ENCODE measurements around the gene HCFC2.
"Not testable (repeated sequence)": the region's sequence is repeated elsewhere in the genome, so short reads cannot be mapped to it uniquely, and the experiment has no call there.

HCFC2 gene
- 18.0 to 27.2 (median 23.7) reads per million in 4 donors for total RNA-seq

GRCh38 chr12:104064031-104064841 is at the start of gene HCFC2:
TSS of gene HCFC2 (plus strand) at chr12:104064531. CDS start at chr12:104064561, 30 bp downstream.
- DNase-seq: peak; percentile 75 to 89 (median 85)

GRCh38 chr12:104021862-104022261 is 42.5 kb upstream of the HCFC2 start:
- not testable (repeated sequence) for DNase-seq

- DNase-seq: no peak
Observed at GRCh38 chr12:104022786-104023185, 41.5 kb upstream of the HCFC2 start.

DNA sequence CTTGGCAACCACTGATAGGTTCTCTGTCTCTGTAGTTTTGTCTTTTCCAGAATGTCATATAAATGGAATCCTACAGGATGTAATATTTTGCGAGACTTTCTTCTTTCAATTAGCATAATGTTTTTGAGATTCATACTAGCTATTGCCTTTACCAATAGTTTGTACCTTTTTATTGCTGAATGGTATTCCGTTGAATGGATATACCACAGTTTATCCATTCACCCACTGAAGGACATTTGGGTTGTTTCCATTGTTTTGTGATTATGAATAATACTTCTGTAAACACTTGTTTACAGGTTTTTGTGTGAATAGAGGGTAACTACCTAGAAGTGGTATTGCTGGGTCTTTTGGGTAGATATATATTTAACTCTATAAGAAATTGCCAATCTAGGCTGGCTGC is 40.6 kb upstream of the HCFC2 start:
- no peak for DNase-seq

DNA sequence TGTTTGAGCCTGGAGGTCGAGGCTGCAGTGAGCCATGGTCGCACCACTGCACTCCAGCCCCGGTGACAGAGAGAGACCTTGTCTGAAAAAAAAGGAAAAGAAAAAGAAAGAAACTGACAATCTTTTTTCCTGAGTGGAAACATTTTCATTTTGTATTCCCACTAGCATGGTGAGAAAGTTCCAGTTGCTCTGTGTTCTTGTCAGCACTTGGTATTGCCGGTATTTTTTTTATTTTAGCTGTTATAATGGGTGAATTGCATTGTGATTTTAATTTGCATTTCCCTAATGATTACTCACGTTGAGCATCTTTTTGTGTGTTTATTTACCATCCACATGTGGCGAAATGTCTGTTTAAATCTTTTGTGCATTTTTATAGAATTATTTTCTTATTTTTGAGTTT is 40.0 kb upstream of the HCFC2 start:
- DNase-seq: no peak

- no peak for DNase-seq
Observed at GRCh38 chr12:104025771-104026170, 38.6 kb upstream of the HCFC2 start.

DNA sequence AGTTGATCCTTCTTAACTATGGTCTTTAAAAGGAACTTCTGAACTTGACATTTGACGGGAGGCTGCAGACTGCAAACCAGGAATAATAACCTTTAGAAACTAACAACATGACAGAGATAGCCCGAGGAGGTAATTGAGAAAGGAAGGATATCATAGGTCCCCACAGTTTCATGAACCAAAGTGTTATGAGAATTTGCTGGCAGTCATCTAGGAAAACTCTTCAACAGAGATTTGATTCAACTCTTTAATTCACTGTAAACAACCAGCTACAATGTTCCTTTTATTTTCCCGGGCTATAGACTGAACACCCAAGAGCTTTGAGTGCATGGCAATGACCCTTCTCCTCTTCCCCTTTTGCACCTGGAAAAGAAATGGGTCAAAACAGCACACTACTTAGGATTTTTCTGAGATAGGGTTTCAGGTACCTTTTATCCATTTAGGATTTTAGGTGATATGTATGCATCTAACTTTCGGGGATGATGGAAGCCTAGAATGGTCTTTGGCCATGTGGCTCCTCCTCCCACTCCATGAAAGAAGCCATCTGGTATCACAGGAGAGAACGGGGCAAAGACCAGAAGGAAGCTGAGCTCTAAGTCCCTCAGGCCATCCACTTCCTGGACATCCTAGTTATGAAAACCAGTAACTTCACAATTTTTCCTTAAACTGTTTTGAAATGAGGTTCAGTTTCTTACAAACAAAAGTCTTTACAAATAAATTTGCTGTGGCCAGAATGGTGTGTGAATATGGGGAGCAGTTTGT is 37.3 kb upstream of the HCFC2 start:
- DNase-seq: no peak

- DNase-seq: not testable (repeated sequence)
Observed at GRCh38 chr12:104030596-104030995, 33.7 kb upstream of the HCFC2 start.

- DNase-seq: not testable (repeated sequence)
Observed at GRCh38 chr12:104036143-104036542, 28.2 kb upstream of the HCFC2 start.

DNA sequence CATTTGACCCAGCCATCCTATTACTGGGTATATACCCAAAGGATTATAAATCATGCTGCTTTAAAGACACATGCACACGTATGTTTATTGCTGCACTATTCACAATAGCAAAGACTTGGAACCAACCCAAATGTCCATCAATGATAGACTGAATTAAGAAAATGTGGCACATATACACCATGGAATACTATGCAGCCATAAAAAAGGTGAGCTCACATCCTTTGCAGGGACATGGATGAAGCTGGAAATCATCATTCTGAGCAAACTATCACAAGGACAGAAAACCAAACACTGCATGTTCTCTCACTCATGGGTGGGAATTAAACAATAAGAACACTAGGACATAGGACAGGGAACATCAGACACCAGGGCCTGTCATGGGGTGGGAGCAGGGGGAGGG is 24.6 kb upstream of the HCFC2 start:
- not testable (repeated sequence) for DNase-seq

DNA sequence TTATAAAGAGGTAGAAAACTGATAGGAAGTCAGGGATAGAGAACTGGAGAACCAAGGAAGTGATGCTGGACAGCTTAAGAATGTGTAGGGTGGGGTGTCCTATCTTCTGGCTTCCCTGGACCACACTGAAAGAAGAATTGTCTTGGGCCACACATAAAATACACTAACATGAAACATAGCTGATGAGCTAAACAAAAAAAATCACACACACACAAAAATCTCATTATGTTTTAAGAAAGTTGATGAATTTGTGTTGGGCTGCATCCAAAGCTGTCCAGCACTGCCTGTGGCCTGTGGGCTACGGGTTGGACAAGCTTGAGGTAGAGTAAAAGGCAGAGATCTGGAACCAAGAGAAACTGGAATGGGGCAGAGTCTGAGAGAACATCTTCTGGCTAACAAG is 21.8 kb upstream of the HCFC2 start:
- no peak for DNase-seq

- no peak for DNase-seq
Observed at GRCh38 chr12:104044158-104044557, 20.2 kb upstream of the HCFC2 start.

DNA sequence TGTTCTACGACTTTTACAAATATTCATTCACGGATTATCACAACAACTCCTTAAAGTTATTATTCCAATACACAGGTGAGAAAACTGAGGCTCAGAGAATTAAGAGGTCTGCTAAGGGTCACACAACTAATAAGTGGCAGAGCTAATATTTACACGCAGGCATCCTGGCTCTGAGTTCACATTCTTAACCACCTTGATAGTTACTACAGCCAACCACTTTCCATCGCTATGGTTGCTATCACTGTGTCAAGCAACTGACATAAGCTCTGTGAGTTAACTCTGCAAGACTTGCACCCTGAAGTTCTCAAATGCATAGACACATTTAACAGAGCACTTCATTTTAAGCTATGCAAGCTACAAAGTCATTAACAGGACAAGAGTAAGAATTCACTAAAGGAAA is 18.0 kb upstream of the HCFC2 start:
- DNase-seq: no peak

DNA sequence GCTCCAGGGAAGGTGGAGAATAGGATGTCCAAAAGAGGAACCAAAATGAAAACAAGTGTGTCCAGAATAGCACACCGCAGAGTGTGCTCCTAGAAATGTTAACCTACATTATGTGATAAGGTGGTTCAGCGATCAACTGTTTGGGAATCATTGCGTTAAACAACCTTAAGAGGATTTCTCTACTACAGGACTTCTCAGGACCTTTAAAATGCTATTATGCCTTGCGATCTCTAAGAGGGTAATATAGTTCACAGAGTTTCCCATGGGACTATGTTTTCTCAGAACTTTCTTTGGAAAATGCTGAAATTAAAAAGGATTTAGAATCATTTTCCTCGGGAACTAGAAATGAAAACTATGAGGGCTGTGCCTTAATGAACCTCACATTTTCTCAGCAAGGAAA is 16.2 kb upstream of the HCFC2 start:
- DNase-seq: no peak

GRCh38 chr12:104048811-104049210 is 15.5 kb upstream of the HCFC2 start:
- DNase-seq: no peak

- no peak for DNase-seq
Observed at GRCh38 chr12:104049278-104049902, 14.9 kb upstream of the HCFC2 start.

DNA sequence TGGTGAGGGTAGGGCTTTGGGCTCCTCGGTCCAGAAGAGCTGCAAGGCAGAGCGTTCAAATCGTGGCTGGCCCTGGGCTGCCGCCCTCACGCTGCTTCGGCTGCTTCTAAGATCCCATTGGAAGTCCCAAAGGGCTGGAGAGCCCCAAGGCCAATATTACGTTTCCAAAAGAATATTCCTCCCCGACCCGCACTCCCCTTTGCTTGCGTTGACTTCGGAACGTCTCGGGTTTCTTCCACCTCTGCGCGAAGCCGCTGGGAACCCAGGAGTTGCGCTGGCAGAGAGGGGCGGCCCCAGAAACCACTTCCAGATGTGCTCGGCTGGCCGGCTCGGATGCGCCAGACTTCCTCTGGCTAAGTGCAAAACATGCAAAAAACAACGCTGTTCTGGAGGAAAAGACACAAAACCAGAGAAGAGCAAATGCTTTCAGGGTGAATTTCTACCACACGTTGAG is 14.4 kb upstream of the HCFC2 start, which contains the start of gene GLT8D2:
Gene GLT8D2 (minus strand): TSS at position 285 of the 454 bp plus-strand sequence. CDS start 30,539 bp downstream, outside the sequence.
- no peak for DNase-seq

DNA sequence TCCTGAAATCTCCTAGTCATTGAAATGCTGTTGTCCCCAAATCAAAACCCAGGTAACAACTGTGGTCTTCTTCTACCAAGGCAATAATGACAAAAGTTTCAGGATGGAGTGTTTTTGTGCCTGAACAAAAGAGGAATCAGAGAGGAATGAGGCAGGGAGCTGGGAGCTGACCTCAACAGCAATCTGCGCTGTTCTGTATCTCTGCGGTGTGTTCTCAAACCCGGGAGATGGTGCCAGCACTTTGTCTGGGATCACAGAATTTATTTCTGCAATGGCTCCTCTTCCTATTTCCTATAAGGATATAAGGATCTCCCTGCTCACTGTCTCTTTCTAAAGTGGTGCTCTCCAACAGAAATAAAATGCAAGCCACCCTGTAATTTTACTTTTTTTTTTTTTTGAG is 13.9 kb upstream of the HCFC2 start:
- no peak for DNase-seq

DNA sequence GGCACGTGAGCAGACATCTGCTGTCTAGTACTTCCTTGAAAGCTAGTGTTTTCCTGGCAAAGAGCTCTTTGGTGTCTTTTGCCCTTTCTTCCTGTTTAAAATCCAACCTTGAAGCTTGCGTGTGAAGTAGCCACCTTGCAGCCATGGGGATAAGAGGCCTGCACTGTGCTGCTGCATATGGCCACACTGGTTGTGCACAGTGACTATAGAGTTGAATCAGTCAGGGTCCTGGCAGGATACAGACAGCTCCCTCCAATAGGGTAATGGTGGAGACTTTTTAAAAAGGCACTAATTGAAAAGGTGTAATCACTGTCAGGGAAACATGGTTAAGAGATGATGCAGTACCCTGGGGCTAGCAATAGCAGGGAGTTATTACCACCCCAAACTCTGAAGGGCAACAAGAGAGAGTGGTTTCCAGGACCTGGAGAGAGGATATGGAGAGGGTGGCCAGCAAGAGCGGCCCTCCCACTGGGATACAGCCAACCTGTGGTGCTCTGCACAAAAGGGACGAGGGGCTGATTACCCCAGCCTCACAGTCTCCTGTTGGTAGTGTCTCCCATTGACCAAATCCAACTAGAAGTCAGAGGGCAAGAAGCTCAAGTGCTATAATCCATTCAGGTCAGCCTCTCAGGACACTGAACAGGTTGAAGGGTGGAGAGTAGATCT is 9.5 kb upstream of the HCFC2 start:
- no peak for DNase-seq

DNA sequence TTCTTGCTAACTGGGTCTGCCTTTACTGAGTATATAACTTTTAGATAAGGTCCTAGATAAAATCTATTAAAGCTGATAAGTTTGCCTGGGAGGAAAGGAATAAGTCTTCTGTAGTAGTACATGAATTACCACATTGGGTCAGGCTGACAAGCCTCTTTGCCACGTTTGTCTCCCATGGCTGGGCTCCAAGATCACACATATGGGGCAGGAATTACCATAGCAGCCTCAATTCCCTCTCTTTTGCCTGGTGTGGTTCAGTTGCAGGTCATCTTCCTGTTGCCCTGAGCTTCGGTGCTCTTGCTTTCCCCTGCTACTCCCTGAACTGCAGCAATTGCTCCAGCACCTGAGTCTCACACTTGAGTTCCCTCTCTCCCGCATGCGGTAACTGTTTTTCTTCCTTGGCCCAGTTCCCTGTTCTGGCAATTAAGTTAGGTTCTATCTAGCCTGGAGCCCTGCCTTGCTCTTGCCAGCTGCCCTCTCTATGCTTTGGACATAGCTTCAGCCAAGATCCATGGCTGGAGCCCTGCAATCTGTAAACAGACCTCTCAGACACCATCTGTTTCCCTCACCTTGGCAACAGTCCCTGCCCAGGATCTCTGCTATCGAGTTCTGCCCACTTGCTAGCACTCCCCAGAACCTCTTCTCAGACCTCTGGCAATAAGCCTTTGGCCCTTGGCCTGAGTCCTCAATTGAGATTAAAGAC is 8.5 kb upstream of the HCFC2 start:
- DNase-seq: no peak

DNA sequence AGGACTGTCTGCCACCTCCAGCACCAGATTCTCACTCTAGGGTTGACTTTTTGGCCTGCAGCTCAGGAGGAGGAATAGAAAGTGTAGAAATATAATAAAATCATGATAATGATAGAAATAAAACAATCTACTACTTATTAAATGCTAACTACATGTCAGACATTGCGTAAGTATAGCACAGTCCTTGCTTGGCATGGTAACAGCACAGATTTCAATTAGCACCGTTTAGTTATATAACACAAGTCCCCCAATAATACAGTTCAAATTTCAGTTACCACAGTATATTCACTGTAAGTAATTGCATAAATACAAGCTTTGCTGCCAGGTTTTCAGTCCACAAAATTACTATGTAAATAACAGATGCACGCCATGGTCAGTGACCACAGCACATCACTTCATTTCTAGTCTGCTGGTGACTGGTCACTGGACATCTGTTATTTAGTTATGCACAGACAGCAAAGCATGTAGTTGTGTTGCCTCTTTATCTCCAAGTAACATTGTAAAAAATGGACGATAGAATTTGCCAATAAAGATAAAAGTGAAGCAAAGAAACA is 7.8 kb upstream of the HCFC2 start:
- no peak for DNase-seq

- DNase-seq: no peak
Observed at GRCh38 chr12:104057771-104058197, 6.5 kb upstream of the HCFC2 start.
